Colonic mucosa (tissue), 4 donors: ENCODE results near the gene UGCG. TPM values are rescaled to one million over a fixed set of nuclear protein-coding genes. Genes with fewer than 3 reads are reported as not detected.

Experiments used
- DNase-seq: peaks from one replicate; pipeline ENCODE4 v3.0.0-alpha.2; 2020
- H3K27ac ChIP-seq: fragments of 200-600 bp; one replicate; pipeline ENCODE4 v1.8.0; 2021
- H3K27me3 ChIP-seq: fragments of 200-600 bp; one replicate; pipeline ENCODE4 v1.8.0; 2021
- H3K36me3 ChIP-seq: fragments of 200-600 bp; one replicate; pipeline ENCODE4 v1.8.0; 2021
- H3K4me1 ChIP-seq: fragments of 200-600 bp; one replicate; pipeline ENCODE4 v1.8.0; 2021; ENCODE audit warnings: mild to moderate bottlenecking
- H3K4me3 ChIP-seq: fragments of 200-600 bp; one replicate; pipeline ENCODE4 v1.8.0; 2021
- H3K9ac ChIP-seq, 2 donors: one replicate each; pipeline ENCODE4 v1.7.0; 2013; ENCODE audit warnings: control low read depth in 2 of 2, low read depth in 2 of 2, low read length in 2 of 2
- H3K9me3 ChIP-seq: fragments of 200-600 bp; one replicate; pipeline ENCODE4 v1.8.0; 2021
- CTCF ChIP-seq: fragments of 200-600 bp; IDR thresholded peaks from one replicate; pipeline ENCODE4 v1.8.0; 2022; ENCODE audit warnings: antibody characterized with exemption, mild to moderate bottlenecking
- intact Hi-C: fragments of 100-400 bp; cut with DNase I; formaldehyde crosslinking; loops from one replicate; pipeline ENCODE4 v1.14.1; 2022
- total RNA-seq, 2 donors: library from RNA; stranded (reverse); fragmentation: NEBNext Ultra II Directional in 1 of 2; extraction: Animal tissue kit (Norgen Biotek cat#: 25700) in 1 of 2; gene quantifications; one replicate each; pipeline ENCODE4 v1.2.1, GENCODE V29; 2021
- donor health status: healthy.
- donor health status: DM: no; HTN: no; CAD: no.
- donor health status: DM: no; HTN: no; CAD: no.

Gene UGCG
- total RNA-seq, 2 donors from 2014 or later, result 17.6 to 56.1 TPM

- Histone ChIP-seq H3K9me3 (no peaks in the 10 kb centered on the region), H3K36me3 (peaks cover 8% of the 10 kb centered on the region), H3K4me3 (no peak overlapping the region), H3K9ac (no peak overlapping the region), H3K4me1 (peaks cover 7% of the 10 kb centered on the region), H3K27ac (no peak overlapping the region), H3K27me3 (no peaks in the 10 kb centered on the region)
- no peak for DNase-seq
- intact Hi-C loops, result no loop called here
- TF ChIP-seq CTCF, result no peak
Observed at GRCh38 chr9:111915425-111915758, 18.8 kb downstream of the UGCG start.

GRCh38 chr9:111916234-111916645 lies 19.6 kb downstream of the UGCG start:
- H3K9ac ChIP-seq, result no peak overlapping the region
- intact Hi-C loops, result no loop called here
- H3K9me3 ChIP-seq, result no peaks in the 10 kb centered on the region
- no peak for TF ChIP-seq CTCF
- H3K36me3 ChIP-seq, result peaks cover 8% of the 10 kb centered on the region
- no peak overlapping the region for H3K4me3 ChIP-seq
- no peak for DNase-seq
- H3K27ac ChIP-seq, result no peak overlapping the region
- no peaks in the 10 kb centered on the region for H3K27me3 ChIP-seq
- H3K4me1 ChIP-seq, result peaks cover 7% of the 10 kb centered on the region

- peaks cover 7% of the 10 kb centered on the region for H3K4me1 ChIP-seq
- TF ChIP-seq CTCF, result no peak
- DNase-seq, result no peak
- H3K9ac ChIP-seq, result no peak overlapping the region
- no peak overlapping the region for H3K4me3 ChIP-seq
- peaks cover 8% of the 10 kb centered on the region for H3K36me3 ChIP-seq
- no peak overlapping the region for H3K27ac ChIP-seq
- H3K27me3 ChIP-seq, result no peaks in the 10 kb centered on the region
- H3K9me3 ChIP-seq, result no peaks in the 10 kb centered on the region
- intact Hi-C loops, result no loop called here
Observed at GRCh38 chr9:111917201-111917600, 20.6 kb downstream of the UGCG start.

GRCh38 chr9:111917980-111918379 lies 21.4 kb downstream of the UGCG start:
- no peak overlapping the region for H3K27ac ChIP-seq

GRCh38 chr9:111919875-111920274 lies 23.3 kb downstream of the UGCG start:
- intact Hi-C loops, result no loop called here
- no peak for DNase-seq
- peaks cover 8% of the 10 kb centered on the region for H3K36me3 ChIP-seq
- no peak for TF ChIP-seq CTCF
- no peak overlapping the region for H3K27ac ChIP-seq
- H3K9me3 ChIP-seq, result no peaks in the 10 kb centered on the region
- H3K4me1 ChIP-seq, result peaks cover 5% of the 10 kb centered on the region
- H3K27me3 ChIP-seq, result no peaks in the 10 kb centered on the region
- no peak overlapping the region for H3K9ac ChIP-seq
- H3K4me3 ChIP-seq, result no peak overlapping the region

More at GRCh38 chr9:111917980-111918379, 21.4 kb downstream of the UGCG start:
- Histone ChIP-seq H3K4me1 (peaks cover 7% of the 10 kb centered on the region), H3K36me3 (peaks cover 8% of the 10 kb centered on the region), H3K4me3 (no peak overlapping the region), H3K27me3 (no peaks in the 10 kb centered on the region), H3K9me3 (no peaks in the 10 kb centered on the region), H3K9ac (no peak overlapping the region)
- DNase-seq, result no peak
- intact Hi-C loops, result no loop called here
- TF ChIP-seq CTCF, result no peak

- Histone ChIP-seq H3K27ac (no peak overlapping the region), H3K36me3 (peaks cover 8% of the 10 kb centered on the region), H3K27me3 (no peaks in the 10 kb centered on the region), H3K9me3 (no peaks in the 10 kb centered on the region), H3K9ac (no peak overlapping the region), H3K4me1 (no peaks in the 10 kb centered on the region), H3K4me3 (no peak overlapping the region)
- intact Hi-C loops, result no loop called here
- DNase-seq, result no peak
- no peak for TF ChIP-seq CTCF
Observed at GRCh38 chr9:111920531-111920930, 23.9 kb downstream of the UGCG start.
